ENCODE data around the gene TMEM150A. TPM values are rescaled to one million over a fixed set of nuclear protein-coding genes. Genes with fewer than 3 reads are reported as not detected.
"Not testable (repeated sequence)": the region's sequence is repeated elsewhere in the genome, so short reads cannot be mapped to it uniquely, and the experiment has no call there.

The TMEM150A gene
- total RNA-seq, 2 donors from 2014 or later, result 18.3 to 18.5 TPM

- intact Hi-C loops (cut with DNase I), result no loop called here
- no peak for DNase-seq (ENCODE audit: low spot score)
These were observed 22.3 kb downstream of the TMEM150A start for GRCh38 chr2:85580206-85580605.

- intact Hi-C loops (cut with DNase I), result no loop called here
These were observed 23.1 kb downstream of the TMEM150A start for GRCh38 chr2:85579266-85579935.

GRCh38 chr2:85578243-85579180 lies 24.0 kb downstream of the TMEM150A start:
- peak; percentile 92 for DNase-seq (ENCODE audit: low spot score)
- intact Hi-C loops (cut with DNase I), result no loop called here

More at GRCh38 chr2:85579266-85579935, 23.1 kb downstream of the TMEM150A start:
- no peak for DNase-seq (ENCODE audit: low spot score)

GRCh38 chr2:85577386-85578242 lies 24.9 kb downstream of the TMEM150A start, which contains the start of gene VAMP8:
Gene VAMP8, plus strand, starts transcription at chr2:85577586. Its CDS starts 61 bp downstream, at chr2:85577647.
- intact Hi-C loops (cut with DNase I), result no loop called here
- no peak for DNase-seq (ENCODE audit: low spot score)

GRCh38 chr2:85577063-85577385 lies 25.5 kb downstream of the TMEM150A start:
- no peak for DNase-seq (ENCODE audit: low spot score)
- intact Hi-C loops (cut with DNase I), result no loop called here

GRCh38 chr2:85575739-85576138 lies 26.8 kb downstream of the TMEM150A start:
- intact Hi-C loops (cut with DNase I), result no loop called here
- DNase-seq (ENCODE audit: low spot score), result no peak

- intact Hi-C loops (cut with DNase I), result no loop called here
- DNase-seq (ENCODE audit: low spot score), result no peak
These were observed 36.2 kb downstream of the TMEM150A start for GRCh38 chr2:85566265-85566664.

- no peak for DNase-seq (ENCODE audit: low spot score)
- intact Hi-C loops (cut with DNase I), result loop anchor here in 1 of 2 donors (5.0 kb wide), 1 partner anchor 38 kb away; the partner anchor contains the start of gene TMEM150A
These were observed 38.3 kb downstream of the TMEM150A start for GRCh38 chr2:85564144-85564563.

- intact Hi-C loops (cut with DNase I), result loop anchor here in 1 of 2 donors (5.0 kb wide), 1 partner anchor 41 kb away; the partner anchor contains the start of gene TMEM150A
- peak; percentile 99 for DNase-seq (ENCODE audit: low spot score)
These were observed 41.0 kb downstream of the TMEM150A start, which contains the start of gene GGCX for GRCh38 chr2:85561280-85562212. Gene GGCX, minus strand, starts transcription at chr2:85561493. Its CDS starts 65 bp downstream, at chr2:85561428.

- intact Hi-C loops (cut with DNase I), result loop anchor here in 1 of 2 donors (5.0 kb wide), 1 partner anchor 41 kb away; the partner anchor contains the start of gene TMEM150A
- no peak for DNase-seq (ENCODE audit: low spot score)
These were observed 41.7 kb downstream of the TMEM150A start for GRCh38 chr2:85560812-85561279.

GRCh38 chr2:85560403-85560726 lies 42.1 kb downstream of the TMEM150A start:
- not testable (repeated sequence) for DNase-seq (ENCODE audit: low spot score)
- intact Hi-C loops (cut with DNase I), result loop anchor here in 1 of 2 donors (5.0 kb wide), 1 partner anchor 42 kb away; the partner anchor contains the start of gene TMEM150A

- DNase-seq (ENCODE audit: low spot score), result no peak
- intact Hi-C loops (cut with DNase I), result no loop called here
These were observed 44.3 kb downstream of the TMEM150A start for GRCh38 chr2:85558160-85558559.

GRCh38 chr2:85557130-85557529 lies 45.4 kb downstream of the TMEM150A start:
- no peak for DNase-seq (ENCODE audit: low spot score)
- intact Hi-C loops (cut with DNase I), result no loop called here

GRCh38 chr2:85554980-85555612 lies 47.4 kb downstream of the TMEM150A start:
- DNase-seq (ENCODE audit: low spot score), result no peak
- intact Hi-C loops (cut with DNase I), result no loop called here

- DNase-seq (ENCODE audit: low spot score), result no peak
- intact Hi-C loops (cut with DNase I), result loop anchor here in 1 of 2 donors (2.0 kb wide), 1 partner anchor 132 kb away; no protein-coding TSS in a partner anchor
These were observed 49.3 kb downstream of the TMEM150A start for GRCh38 chr2:85553184-85553583.

- DNase-seq (ENCODE audit: low spot score), result peak; percentile 90
- intact Hi-C loops (cut with DNase I), result loop anchor here (2.0 kb wide), 1 partner anchor 131 kb away; no protein-coding TSS in a partner anchor
These were observed 50.5 kb downstream of the TMEM150A start for GRCh38 chr2:85551698-85552678.
